Stomach smooth muscle (tissue), 2 donors: ENCODE measurements around the gene IL23A.

ENCODE experiments used
- H3K27ac ChIP-seq: one replicate; pipeline ENCODE4 v1.7.0; 2013; ENCODE audit warnings: mild to moderate bottlenecking, low read length, inconsistent platforms
- H3K27me3 ChIP-seq, 2 donors: one replicate each; pipeline ENCODE4 v1.7.0; 2013; ENCODE audit warnings: low read length in 2 of 2; ENCODE audit not compliant: insufficient read depth in 2 of 2, control insufficient read depth in 1 of 2
- H3K36me3 ChIP-seq, 2 donors: one replicate each; pipeline ENCODE4 v1.7.0; 2013; ENCODE audit warnings: low read length in 2 of 2; ENCODE audit not compliant: control insufficient read depth in 2 of 2, insufficient read depth in 2 of 2
- H3K4me1 ChIP-seq: one replicate; pipeline ENCODE4 v1.7.0; 2013; ENCODE audit warnings: low read length; ENCODE audit not compliant: control insufficient read depth, insufficient read depth
- H3K4me3 ChIP-seq, 2 donors: one replicate each; pipeline ENCODE4 v1.7.0; 2013; ENCODE audit warnings: low read length in 2 of 2
- H3K9ac ChIP-seq, 2 donors: one replicate each; pipeline ENCODE4 v1.7.0; 2013; ENCODE audit warnings: low read length in 2 of 2, mild to moderate bottlenecking in 1 of 2
- H3K9me3 ChIP-seq, 2 donors: one replicate each; pipeline ENCODE4 v1.7.0; 2013; ENCODE audit warnings: low read length in 2 of 2; ENCODE audit not compliant: control insufficient read depth in 2 of 2
- donor health status: healthy.
- donor health status: Pancreatic carcinoma.

Gene IL23A

DNA sequence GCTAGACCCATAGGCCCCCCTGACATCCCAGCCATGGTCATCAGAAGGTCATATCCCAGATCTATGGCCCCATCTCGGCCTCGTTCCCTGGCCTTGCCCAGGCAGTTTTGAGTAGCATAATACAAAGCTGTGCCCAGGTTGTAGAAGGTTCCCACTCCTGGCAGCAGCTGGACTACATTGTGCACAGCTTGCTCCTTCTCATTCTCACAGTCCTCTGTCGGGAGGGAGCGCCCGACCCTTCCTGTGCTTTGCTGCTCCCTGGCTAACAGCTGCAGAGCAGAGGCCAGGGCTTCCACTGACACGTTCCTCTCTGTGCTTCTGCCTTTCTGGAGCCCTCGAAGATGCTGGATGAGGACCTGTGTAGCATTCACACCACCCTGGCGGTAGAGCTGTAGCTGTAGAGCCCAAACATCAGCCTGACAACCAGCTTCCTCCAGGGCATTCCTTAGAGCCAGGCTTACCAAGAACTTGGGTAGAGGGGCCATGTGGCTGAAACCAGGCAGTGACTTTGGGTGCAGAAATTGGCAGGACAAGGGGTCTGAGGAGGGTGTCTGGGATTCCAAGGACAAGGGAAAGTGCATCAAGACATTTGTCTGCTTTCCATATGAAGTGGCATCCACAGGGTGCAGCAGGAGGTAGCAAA is 22.9 kb downstream of the IL23A start:
- no peaks in the 10 kb centered on the region for H3K9me3 ChIP-seq
- no peaks in the 10 kb centered on the region for H3K36me3 ChIP-seq
- no peak overlapping the region for H3K4me3 ChIP-seq
- H3K27ac ChIP-seq: no peak overlapping the region
- H3K27me3 ChIP-seq: no peaks in the 10 kb centered on the region
- H3K9ac ChIP-seq: no peak overlapping the region
- peaks cover 18% of the 10 kb centered on the region for H3K4me1 ChIP-seq

DNA sequence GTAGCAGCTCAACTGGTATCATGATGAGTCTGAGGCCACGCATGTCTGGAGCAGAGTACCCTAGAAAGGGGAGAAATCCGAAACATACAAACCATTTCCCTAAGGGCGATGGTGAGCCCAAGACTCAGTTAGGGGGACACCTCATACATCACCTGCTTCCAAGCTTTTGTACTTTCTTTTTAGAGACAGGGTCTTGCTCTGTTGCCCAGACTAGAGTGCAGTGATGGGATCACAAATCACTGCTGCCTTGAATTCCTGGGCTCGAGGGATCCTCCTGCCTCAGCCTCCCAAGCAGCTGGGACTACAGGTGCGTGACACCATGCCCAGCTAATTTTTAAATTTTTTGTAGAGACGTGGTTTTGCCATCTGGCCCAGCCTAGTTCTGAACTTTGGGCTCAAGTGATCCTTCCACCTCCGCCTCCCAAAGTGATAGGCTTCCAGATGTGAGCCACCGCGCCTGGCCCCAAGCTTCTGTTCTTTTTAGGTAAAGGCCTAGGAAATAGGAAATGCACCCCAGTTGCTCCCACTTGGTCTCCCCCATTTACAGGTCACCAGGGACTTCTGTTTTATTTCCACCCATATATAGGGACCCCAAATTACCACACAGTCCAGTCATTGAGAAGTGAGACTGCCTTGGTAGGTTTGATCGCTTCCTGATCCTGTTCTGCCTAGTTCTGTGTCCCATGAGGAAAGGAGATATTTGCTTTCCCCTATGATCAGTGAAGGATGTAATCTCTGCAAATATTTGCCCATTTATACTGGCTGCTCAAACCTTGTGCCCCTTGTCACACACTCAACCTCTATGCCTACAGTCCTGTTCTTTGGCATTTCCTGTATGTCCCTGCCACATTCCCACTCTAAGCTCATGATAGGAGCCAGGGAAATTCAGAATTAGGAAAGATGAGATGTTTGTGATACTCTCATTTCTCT is 23.7 kb downstream of the IL23A start, which contains the start of gene APOF:
Gene APOF, minus strand, starts transcription at position 728 of the 930 bp plus-strand sequence. Its CDS starts 112 bp downstream, at position 616.
- H3K27me3 ChIP-seq: peaks cover 0 to 2% of the 10 kb centered on the region in 2 donors
- no peak within 1 kb of the TSS for H3K27ac ChIP-seq
- no peak within 1 kb of the TSS for H3K9ac ChIP-seq
- H3K4me1 ChIP-seq: peaks cover 18% of the 10 kb centered on the region
- no peak within 1 kb of the TSS for H3K4me3 ChIP-seq
- no peaks in the 10 kb centered on the region for H3K9me3 ChIP-seq
- no peaks in the 10 kb centered on the region for H3K36me3 ChIP-seq

- H3K9ac ChIP-seq: no peak overlapping the region
- no peaks in the 10 kb centered on the region for H3K4me1 ChIP-seq
- H3K9me3 ChIP-seq: no peaks in the 10 kb centered on the region
- H3K27me3 ChIP-seq: peaks cover 0 to 2% of the 10 kb centered on the region in 2 donors
- H3K4me3 ChIP-seq: no peak overlapping the region
- H3K27ac ChIP-seq: no peak overlapping the region
- no peaks in the 10 kb centered on the region for H3K36me3 ChIP-seq
Observed at GRCh38 chr12:56366948-56367347, 28.3 kb downstream of the IL23A start.

DNA sequence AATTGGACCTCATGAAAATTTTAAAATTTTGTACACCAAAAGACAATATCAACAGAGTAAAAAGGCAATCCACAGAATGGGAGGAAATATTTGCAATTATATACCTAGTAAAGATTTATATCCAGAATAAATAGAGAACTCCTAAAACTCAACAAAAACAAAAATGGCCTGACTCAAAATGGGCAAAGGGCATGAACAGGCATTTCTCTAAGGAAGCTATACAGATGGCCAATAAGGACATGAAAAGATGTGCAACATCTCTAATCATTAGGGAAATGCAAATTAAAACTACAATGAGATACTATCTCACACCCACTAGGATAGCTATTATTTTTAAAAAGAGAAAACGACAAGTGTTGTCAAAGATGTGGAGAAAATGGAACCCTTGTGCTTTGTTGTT is 34.8 kb downstream of the IL23A start:
- no peak overlapping the region for H3K9ac ChIP-seq
- no peaks in the 10 kb centered on the region for H3K4me1 ChIP-seq
- no peaks in the 10 kb centered on the region for H3K36me3 ChIP-seq
- no peaks in the 10 kb centered on the region for H3K9me3 ChIP-seq
- no peak overlapping the region for H3K27ac ChIP-seq
- no peak overlapping the region for H3K4me3 ChIP-seq
- H3K27me3 ChIP-seq: no peaks in the 10 kb centered on the region

- Histone ChIP-seq H3K27ac (no peak overlapping the region), H3K9ac (no peak overlapping the region), H3K4me1 (no peaks in the 10 kb centered on the region), H3K4me3 (no peak overlapping the region), H3K27me3 (no peaks in the 10 kb centered on the region), H3K36me3 (no peaks in the 10 kb centered on the region), H3K9me3 (no peaks in the 10 kb centered on the region)
Observed at GRCh38 chr12:56374726-56375597, 36.3 kb downstream of the IL23A start.

- Histone ChIP-seq H3K9me3 (no peaks in the 10 kb centered on the region), H3K9ac (no peak overlapping the region), H3K27ac (no peak overlapping the region), H3K4me3 (no peak overlapping the region), H3K36me3 (no peaks in the 10 kb centered on the region), H3K27me3 (no peaks in the 10 kb centered on the region), H3K4me1 (no peaks in the 10 kb centered on the region)
Observed at GRCh38 chr12:56375598-56376434, 37.1 kb downstream of the IL23A start.

DNA sequence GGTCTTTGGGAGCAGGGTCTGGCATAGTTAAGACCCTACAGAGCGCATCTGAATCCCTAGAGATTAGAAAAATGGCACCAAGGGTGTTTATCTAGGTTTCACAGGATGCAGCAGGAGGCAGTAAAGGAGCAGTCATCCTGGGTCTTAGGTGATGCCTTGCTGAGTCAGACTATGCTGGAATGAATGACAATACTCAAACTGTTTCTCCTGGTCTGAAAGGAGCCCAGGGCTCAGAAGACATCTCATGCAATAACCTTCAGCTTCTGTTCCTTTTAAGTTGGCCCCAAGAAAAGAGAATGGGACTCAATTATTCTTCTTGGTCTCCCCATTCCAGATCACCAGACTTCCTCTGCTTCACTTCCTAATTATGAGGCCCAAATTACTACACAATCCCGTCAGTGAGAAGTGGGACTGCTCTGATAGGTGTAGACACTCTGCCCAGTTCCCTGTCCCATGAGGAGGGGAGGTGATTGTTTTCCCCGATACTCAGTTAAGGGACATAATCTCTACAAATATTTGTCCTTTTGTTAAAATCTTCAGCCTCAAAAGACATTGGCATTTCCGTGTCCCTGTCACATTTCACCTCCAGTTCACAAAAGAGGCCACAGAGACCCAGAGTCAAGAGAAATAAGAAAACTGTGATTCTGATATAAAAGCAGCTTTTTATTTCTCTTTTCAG is 38.8 kb downstream of the IL23A start:
- no peak overlapping the region for H3K9ac ChIP-seq
- H3K4me1 ChIP-seq: no peaks in the 10 kb centered on the region
- no peaks in the 10 kb centered on the region for H3K36me3 ChIP-seq
- no peak overlapping the region for H3K4me3 ChIP-seq
- no peaks in the 10 kb centered on the region for H3K9me3 ChIP-seq
- no peaks in the 10 kb centered on the region for H3K27me3 ChIP-seq
- no peak overlapping the region for H3K27ac ChIP-seq

GRCh38 chr12:56377989-56378316 is 39.3 kb downstream of the IL23A start:
- H3K4me1 ChIP-seq: no peaks in the 10 kb centered on the region
- no peaks in the 10 kb centered on the region for H3K36me3 ChIP-seq
- H3K9me3 ChIP-seq: no peaks in the 10 kb centered on the region
- H3K4me3 ChIP-seq: no peak overlapping the region
- no peak overlapping the region for H3K27ac ChIP-seq
- H3K9ac ChIP-seq: no peak overlapping the region
- no peaks in the 10 kb centered on the region for H3K27me3 ChIP-seq

- H3K27ac ChIP-seq: no peak overlapping the region
- no peak overlapping the region for H3K9ac ChIP-seq
- H3K27me3 ChIP-seq: no peaks in the 10 kb centered on the region
- H3K4me1 ChIP-seq: no peaks in the 10 kb centered on the region
- no peaks in the 10 kb centered on the region for H3K36me3 ChIP-seq
- H3K9me3 ChIP-seq: no peaks in the 10 kb centered on the region
- H3K4me3 ChIP-seq: no peak overlapping the region
Observed at GRCh38 chr12:56382611-56383010, 43.9 kb downstream of the IL23A start.
